GM23338 (cell line): ENCODE results near the gene TET2. TPM values are rescaled to one million over a fixed set of nuclear protein-coding genes. Genes with fewer than 3 reads are reported as not detected.

ENCODE experiments used
- ATAC-seq: fragments of 200-7000 bp; cut with Tn5 transposase; 3 replicates; pipeline ENCODE4 v1.9.1; 2020
- DNase-seq: peaks from one replicate; pipeline ENCODE4 v3.0.0-alpha.2; 2015; ENCODE audit warnings: low spot score
- H2AFZ ChIP-seq: fragments of 200-600 bp; sonication (generic); 2 replicates; pipeline ENCODE4 v1.8.0; 2016; ENCODE audit warnings: antibody characterized with exemption, mild to moderate bottlenecking, moderate library complexity
- H3F3A ChIP-seq: fragments of 200-600 bp; sonication (generic); replicated peaks from 2 replicates; pipeline ENCODE4 v1.8.0; 2017; ENCODE audit warnings: antibody characterized with exemption, mixed run types, low read depth
- H3K27ac ChIP-seq: fragments of 200-600 bp; sonication (generic); 2 replicates; pipeline ENCODE4 v1.6.1; 2016; ENCODE audit warnings: low read depth
- H3K27me3 ChIP-seq: fragments of 200-600 bp; sonication (generic); 2 replicates; pipeline ENCODE4 v1.8.0; 2016; ENCODE audit warnings: mild to moderate bottlenecking, mixed run types, moderate library complexity; ENCODE audit not compliant: insufficient read depth
- H3K36me3 ChIP-seq: fragments of 200-600 bp; sonication (generic); 2 replicates; pipeline ENCODE4 v1.8.0; 2016; ENCODE audit warnings: mild to moderate bottlenecking; ENCODE audit not compliant: insufficient read depth
- H3K4me1 ChIP-seq: fragments of 200-600 bp; sonication (generic); 2 replicates; pipeline ENCODE4 v1.8.0; 2016; ENCODE audit warnings: mild to moderate bottlenecking, moderate library complexity; ENCODE audit not compliant: insufficient read depth
- H3K4me2 ChIP-seq: fragments of 200-600 bp; sonication (generic); 2 replicates; pipeline ENCODE4 v1.7.1; 2017; ENCODE audit warnings: mixed run types
- H3K4me3 ChIP-seq: fragments of 200-600 bp; sonication (generic); 2 replicates; pipeline ENCODE4 v1.6.1; 2016; ENCODE audit warnings: mixed run types
- H3K79me2 ChIP-seq: fragments of 200-600 bp; sonication (generic); replicated peaks from 2 replicates; pipeline ENCODE4 v1.8.0; 2017; ENCODE audit warnings: mild to moderate bottlenecking; ENCODE audit not compliant: insufficient read depth
- H3K9me2 ChIP-seq: fragments of 200-600 bp; sonication (generic); 2 replicates; pipeline ENCODE4 v1.8.0; 2017; ENCODE audit not compliant: insufficient read depth
- H4K20me1 ChIP-seq: fragments of 200-600 bp; sonication (generic); replicated peaks from 2 replicates; pipeline ENCODE4 v1.8.0; 2017; ENCODE audit warnings: mild to moderate bottlenecking; ENCODE audit not compliant: insufficient read depth
- H3K27ac Mint-ChIP-seq: 2 replicates; pipeline ENCODE4 v1.8.0; 2020; ENCODE audit warnings: inconsistent platforms, mild to moderate bottlenecking, moderate library complexity, mixed read lengths
- H3K27me3 Mint-ChIP-seq: 3 replicates; pipeline ENCODE4 v1.8.0; 2022; ENCODE audit warnings: low read depth, mild to moderate bottlenecking, moderate library complexity, mixed read lengths, inconsistent platforms; ENCODE audit not compliant: insufficient read depth, poor library complexity
- H3K36me3 Mint-ChIP-seq: 3 replicates; pipeline ENCODE4 v1.8.0; 2021; ENCODE audit warnings: low read depth, mild to moderate bottlenecking, inconsistent platforms, moderate library complexity, mixed read lengths
- H3K4me1 Mint-ChIP-seq: 3 replicates; pipeline ENCODE4 v1.8.0; 2020; ENCODE audit warnings: mild to moderate bottlenecking, inconsistent platforms, mixed read lengths
- H3K4me3 Mint-ChIP-seq: 3 replicates; pipeline ENCODE4 v1.8.0; 2021; ENCODE audit warnings: moderate library complexity, mild to moderate bottlenecking, inconsistent platforms, mixed read lengths
- H3K9me3 Mint-ChIP-seq: 3 replicates; pipeline ENCODE4 v1.8.0; 2020; ENCODE audit warnings: moderate library complexity, mild to moderate bottlenecking, inconsistent platforms, mixed read lengths
- CREB1 ChIP-seq: fragments of 250-450 bp; sonication (Bioruptor Pico); IDR thresholded peaks from 2 replicates; pipeline ENCODE4 v1.5.0; 2020; ENCODE audit warnings: low read depth, mild to moderate bottlenecking, moderate library complexity
- EZH2 ChIP-seq: fragments of 200-600 bp; sonication (generic); IDR thresholded peaks from one replicate; pipeline ENCODE4 v1.8.0; 2017; ENCODE audit warnings: antibody characterized with exemption, mild to moderate bottlenecking, low read depth; ENCODE audit not compliant: unreplicated experiment
- JUNB ChIP-seq: IDR thresholded peaks from one replicate; pipeline ENCODE4 v1.6.1; 2016; ENCODE audit warnings: antibody characterized with exemption; ENCODE audit not compliant: unreplicated experiment
- polyA plus RNA-seq: library from polyadenylated mRNA; unstranded; fragments of >200 nt; fragmentation: Nextera tagmentation; extraction: Ambion mirVana; gene quantifications from 2 replicates; pipeline ENCODE4 v1.2.1, GENCODE V29; 2016
- total RNA-seq: library from RNA; depleted of rRNA; stranded (reverse); fragments of >200 nt; shearing (Covaris generic); gene quantifications from 2 replicates; pipeline ENCODE4 v1.2.3, GENCODE V29; 2014
- TF ChIP-seq, protein P1 (sequence below): IDR thresholded peaks from one replicate; pipeline ENCODE4 v1.6.1; 2018; ENCODE audit warnings: antibody characterized with exemption; ENCODE audit not compliant: unreplicated experiment
- TF ChIP-seq, protein P2 (sequence below): fragments of 250-450 bp; sonication (Bioruptor Pico); IDR thresholded peaks from 2 replicates; pipeline ENCODE4 v1.5.0; 2020; ENCODE audit warnings: mild to moderate bottlenecking, moderate library complexity

TET2 gene
- total and polyA plus RNA-seq, 2 experiments from 2014 or later: 1.2 to 2.2 TPM

DNA sequence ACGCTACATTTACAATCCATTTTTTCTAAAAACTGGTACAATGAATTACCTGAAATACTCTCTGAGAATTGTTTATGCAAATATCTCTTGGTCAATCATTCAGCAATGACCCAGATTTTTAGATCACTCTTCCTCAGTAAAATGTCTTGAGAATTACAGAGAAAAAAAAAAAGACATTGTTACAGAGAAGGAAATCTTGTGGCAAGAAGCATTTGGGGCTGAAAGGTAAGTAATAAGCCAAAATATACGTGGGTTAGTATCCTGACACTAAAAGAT is 19.6 kb upstream of the TET2 start:
- Histone ChIP-seq H3K36me3 (no peaks in the 10 kb centered on the region), H3F3A (no peaks in the 10 kb centered on the region), H3K4me2 (no peak overlapping the region), H2AFZ (no peak overlapping the region), H3K4me1 (no peaks in the 10 kb centered on the region), H3K79me2 (no peaks in the 10 kb centered on the region), H3K4me3 (no peak overlapping the region), H3K9me2 (no peaks in the 10 kb centered on the region), H3K27ac (no peak overlapping the region), H3K27me3 (no peaks in the 10 kb centered on the region), H4K20me1 (no peaks in the 10 kb centered on the region; the same call in 1 of the 2 replicates)
- TF ChIP-seq CREB1 (CRISPR knock-in tag): no peak
- TF ChIP-seq, protein P1, sequence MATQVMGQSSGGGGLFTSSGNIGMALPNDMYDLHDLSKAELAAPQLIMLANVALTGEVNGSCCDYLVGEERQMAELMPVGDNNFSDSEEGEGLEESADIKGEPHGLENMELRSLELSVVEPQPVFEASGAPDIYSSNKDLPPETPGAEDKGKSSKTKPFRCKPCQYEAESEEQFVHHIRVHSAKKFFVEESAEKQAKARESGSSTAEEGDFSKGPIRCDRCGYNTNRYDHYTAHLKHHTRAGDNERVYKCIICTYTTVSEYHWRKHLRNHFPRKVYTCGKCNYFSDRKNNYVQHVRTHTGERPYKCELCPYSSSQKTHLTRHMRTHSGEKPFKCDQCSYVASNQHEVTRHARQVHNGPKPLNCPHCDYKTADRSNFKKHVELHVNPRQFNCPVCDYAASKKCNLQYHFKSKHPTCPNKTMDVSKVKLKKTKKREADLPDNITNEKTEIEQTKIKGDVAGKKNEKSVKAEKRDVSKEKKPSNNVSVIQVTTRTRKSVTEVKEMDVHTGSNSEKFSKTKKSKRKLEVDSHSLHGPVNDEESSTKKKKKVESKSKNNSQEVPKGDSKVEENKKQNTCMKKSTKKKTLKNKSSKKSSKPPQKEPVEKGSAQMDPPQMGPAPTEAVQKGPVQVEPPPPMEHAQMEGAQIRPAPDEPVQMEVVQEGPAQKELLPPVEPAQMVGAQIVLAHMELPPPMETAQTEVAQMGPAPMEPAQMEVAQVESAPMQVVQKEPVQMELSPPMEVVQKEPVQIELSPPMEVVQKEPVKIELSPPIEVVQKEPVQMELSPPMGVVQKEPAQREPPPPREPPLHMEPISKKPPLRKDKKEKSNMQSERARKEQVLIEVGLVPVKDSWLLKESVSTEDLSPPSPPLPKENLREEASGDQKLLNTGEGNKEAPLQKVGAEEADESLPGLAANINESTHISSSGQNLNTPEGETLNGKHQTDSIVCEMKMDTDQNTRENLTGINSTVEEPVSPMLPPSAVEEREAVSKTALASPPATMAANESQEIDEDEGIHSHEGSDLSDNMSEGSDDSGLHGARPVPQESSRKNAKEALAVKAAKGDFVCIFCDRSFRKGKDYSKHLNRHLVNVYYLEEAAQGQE: no peak
- TF ChIP-seq JUNB: no peak
- no peak for TF ChIP-seq EZH2
- TF ChIP-seq, protein P2, sequence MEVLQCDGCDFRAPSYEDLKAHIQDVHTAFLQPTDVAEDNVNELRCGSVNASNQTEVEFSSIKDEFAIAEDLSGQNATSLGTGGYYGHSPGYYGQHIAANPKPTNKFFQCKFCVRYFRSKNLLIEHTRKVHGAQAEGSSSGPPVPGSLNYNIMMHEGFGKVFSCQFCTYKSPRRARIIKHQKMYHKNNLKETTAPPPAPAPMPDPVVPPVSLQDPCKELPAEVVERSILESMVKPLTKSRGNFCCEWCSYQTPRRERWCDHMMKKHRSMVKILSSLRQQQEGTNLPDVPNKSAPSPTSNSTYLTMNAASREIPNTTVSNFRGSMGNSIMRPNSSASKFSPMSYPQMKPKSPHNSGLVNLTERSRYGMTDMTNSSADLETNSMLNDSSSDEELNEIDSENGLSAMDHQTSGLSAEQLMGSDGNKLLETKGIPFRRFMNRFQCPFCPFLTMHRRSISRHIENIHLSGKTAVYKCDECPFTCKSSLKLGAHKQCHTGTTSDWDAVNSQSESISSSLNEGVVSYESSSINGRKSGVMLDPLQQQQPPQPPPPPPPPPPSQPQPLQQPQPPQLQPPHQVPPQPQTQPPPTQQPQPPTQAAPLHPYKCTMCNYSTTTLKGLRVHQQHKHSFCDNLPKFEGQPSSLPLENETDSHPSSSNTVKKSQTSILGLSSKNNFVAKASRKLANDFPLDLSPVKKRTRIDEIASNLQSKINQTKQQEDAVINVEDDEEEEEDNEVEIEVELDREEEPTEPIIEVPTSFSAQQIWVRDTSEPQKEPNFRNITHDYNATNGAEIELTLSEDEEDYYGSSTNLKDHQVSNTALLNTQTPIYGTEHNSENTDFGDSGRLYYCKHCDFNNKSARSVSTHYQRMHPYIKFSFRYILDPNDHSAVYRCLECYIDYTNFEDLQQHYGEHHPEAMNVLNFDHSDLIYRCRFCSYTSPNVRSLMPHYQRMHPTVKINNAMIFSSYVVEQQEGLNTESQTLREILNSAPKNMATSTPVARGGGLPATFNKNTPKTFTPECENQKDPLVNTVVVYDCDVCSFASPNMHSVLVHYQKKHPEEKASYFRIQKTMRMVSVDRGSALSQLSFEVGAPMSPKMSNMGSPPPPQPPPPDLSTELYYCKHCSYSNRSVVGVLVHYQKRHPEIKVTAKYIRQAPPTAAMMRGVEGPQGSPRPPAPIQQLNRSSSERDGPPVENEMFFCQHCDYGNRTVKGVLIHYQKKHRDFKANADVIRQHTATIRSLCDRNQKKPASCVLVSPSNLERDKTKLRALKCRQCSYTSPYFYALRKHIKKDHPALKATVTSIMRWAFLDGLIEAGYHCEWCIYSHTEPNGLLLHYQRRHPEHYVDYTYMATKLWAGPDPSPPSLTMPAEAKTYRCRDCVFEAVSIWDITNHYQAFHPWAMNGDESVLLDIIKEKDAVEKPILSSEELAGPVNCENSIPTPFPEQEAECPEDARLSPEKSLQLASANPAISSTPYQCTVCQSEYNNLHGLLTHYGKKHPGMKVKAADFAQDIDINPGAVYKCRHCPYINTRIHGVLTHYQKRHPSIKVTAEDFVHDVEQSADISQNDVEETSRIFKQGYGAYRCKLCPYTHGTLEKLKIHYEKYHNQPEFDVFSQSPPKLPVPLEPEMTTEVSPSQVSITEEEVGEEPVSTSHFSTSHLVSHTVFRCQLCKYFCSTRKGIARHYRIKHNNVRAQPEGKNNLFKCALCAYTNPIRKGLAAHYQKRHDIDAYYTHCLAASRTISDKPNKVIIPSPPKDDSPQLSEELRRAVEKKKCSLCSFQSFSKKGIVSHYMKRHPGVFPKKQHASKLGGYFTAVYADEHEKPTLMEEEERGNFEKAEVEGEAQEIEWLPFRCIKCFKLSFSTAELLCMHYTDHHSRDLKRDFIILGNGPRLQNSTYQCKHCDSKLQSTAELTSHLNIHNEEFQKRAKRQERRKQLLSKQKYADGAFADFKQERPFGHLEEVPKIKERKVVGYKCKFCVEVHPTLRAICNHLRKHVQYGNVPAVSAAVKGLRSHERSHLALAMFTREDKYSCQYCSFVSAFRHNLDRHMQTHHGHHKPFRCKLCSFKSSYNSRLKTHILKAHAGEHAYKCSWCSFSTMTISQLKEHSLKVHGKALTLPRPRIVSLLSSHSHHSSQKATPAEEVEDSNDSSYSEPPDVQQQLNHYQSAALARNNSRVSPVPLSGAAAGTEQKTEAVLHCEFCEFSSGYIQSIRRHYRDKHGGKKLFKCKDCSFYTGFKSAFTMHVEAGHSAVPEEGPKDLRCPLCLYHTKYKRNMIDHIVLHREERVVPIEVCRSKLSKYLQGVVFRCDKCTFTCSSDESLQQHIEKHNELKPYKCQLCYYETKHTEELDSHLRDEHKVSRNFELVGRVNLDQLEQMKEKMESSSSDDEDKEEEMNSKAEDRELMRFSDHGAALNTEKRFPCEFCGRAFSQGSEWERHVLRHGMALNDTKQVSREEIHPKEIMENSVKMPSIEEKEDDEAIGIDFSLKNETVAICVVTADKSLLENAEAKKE: no peak
- Mint-ChIP-seq H3K27ac (no peak overlapping the region), H3K4me1 (peaks cover 4% of the 10 kb centered on the region; the same call in 2 of the 3 replicates), H3K4me3 (no peak overlapping the region), H3K27me3 (peaks cover 3% of the 10 kb centered on the region), H3K36me3 (no peaks in the 10 kb centered on the region), H3K9me3 (no peaks in the 10 kb centered on the region)
- ATAC-seq (no peak), DNase-seq (no peak)
